Neutrophil (primary cell): ENCODE results near the gene MPHOSPH6.
"Not testable (repeated sequence)": the region's sequence is repeated elsewhere in the genome, so short reads cannot be mapped to it uniquely, and the experiment has no call there.

Experiments
- H3K27ac ChIP-seq: fragments of 200-600 bp; sonication (generic); 2 replicates; pipeline ENCODE4 v1.5.1; 2016; ENCODE audit warnings: mild to moderate bottlenecking, moderate library complexity
- H3K27me3 ChIP-seq: fragments of 200-600 bp; sonication (generic); 2 replicates; pipeline ENCODE4 v1.6.0; 2016; ENCODE audit warnings: mild to moderate bottlenecking
- H3K36me3 ChIP-seq: fragments of 200-600 bp; sonication (generic); 2 replicates; pipeline ENCODE4 v1.5.1; 2017
- H3K4me1 ChIP-seq, 2 experiments: fragments of 200-600 bp in 1 of 2; sonication (generic) in 1 of 2; 1 replicate in 1 of 2; 2 replicates in 1 of 2; pipeline versions ENCODE4 v1.5.1 to v1.6.1; 2013 to 2016; ENCODE audit warnings: low read depth in 1 of 2, low read length in 1 of 2, mild to moderate bottlenecking in 1 of 2, moderate library complexity in 1 of 2; ENCODE audit not compliant: control insufficient read depth in 1 of 2, insufficient read depth in 1 of 2
- H3K4me3 ChIP-seq, 2 experiments: fragments of 200-600 bp in 1 of 2; sonication (generic) in 1 of 2; 1 replicate in 1 of 2; 2 replicates in 1 of 2; pipeline ENCODE4 v1.5.1; 2013 to 2016; ENCODE audit warnings: low read depth in 1 of 2, low read length in 1 of 2, mild to moderate bottlenecking in 1 of 2, moderate library complexity in 1 of 2
- H3K9me3 ChIP-seq: fragments of 200-600 bp; sonication (generic); 2 replicates; pipeline ENCODE4 v1.5.1; 2016
- CTCF ChIP-seq: fragments of 200-600 bp; sonication (generic); IDR thresholded peaks from 2 replicates; pipeline ENCODE4 v1.5.1; 2016; ENCODE audit warnings: antibody characterized with exemption

The MPHOSPH6 gene

GRCh38 chr16:82124651-82125050 lies 45.4 kb downstream of the MPHOSPH6 start:
- H3K36me3 ChIP-seq = no peaks in the 10 kb centered on the region
- no peak for TF ChIP-seq CTCF
- H3K4me3 ChIP-seq = no peak overlapping the region
- no peaks in the 10 kb centered on the region for H3K4me1 ChIP-seq
- H3K27me3 ChIP-seq = no peaks in the 10 kb centered on the region
- H3K9me3 ChIP-seq = no peaks in the 10 kb centered on the region
- no peak overlapping the region for H3K27ac ChIP-seq

- Histone ChIP-seq H3K4me3 (no peak overlapping the region), H3K9me3 (no peaks in the 10 kb centered on the region), H3K27me3 (no peaks in the 10 kb centered on the region), H3K36me3 (no peaks in the 10 kb centered on the region), H3K4me1 (no peaks in the 10 kb centered on the region), H3K27ac (no peak overlapping the region)
- no peak for TF ChIP-seq CTCF
Measured at GRCh38 chr16:82119405-82119804, 50.6 kb downstream of the MPHOSPH6 start.

GRCh38 chr16:82118749-82119148 lies 51.3 kb downstream of the MPHOSPH6 start:
- H3K4me3 ChIP-seq = no peak overlapping the region
- no peaks in the 10 kb centered on the region for H3K27me3 ChIP-seq
- no peaks in the 10 kb centered on the region for H3K9me3 ChIP-seq
- H3K27ac ChIP-seq = no peak overlapping the region
- no peaks in the 10 kb centered on the region for H3K4me1 ChIP-seq
- H3K36me3 ChIP-seq = no peaks in the 10 kb centered on the region
- no peak for TF ChIP-seq CTCF

DNA sequence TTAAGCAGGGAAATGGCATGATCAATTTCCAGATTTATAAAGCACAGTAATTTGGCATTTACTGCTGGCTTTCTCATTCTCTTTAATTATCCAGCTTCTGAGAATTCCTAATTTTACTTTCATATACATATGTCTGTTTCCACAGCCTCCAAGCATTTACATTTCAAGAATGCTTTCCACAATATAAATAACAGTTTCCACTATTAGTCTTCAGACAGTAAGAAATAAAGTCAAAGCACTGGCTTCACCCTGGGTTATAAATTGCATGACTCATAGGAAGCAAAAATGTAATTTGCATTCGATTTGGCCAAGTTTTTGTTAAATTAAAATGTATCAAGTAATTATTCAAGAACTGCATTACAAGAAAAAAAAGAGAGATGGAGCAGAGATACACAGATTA lies 53.5 kb downstream of the MPHOSPH6 start:
- no peaks in the 10 kb centered on the region for H3K36me3 ChIP-seq
- H3K9me3 ChIP-seq = no peaks in the 10 kb centered on the region
- H3K27me3 ChIP-seq = no peaks in the 10 kb centered on the region
- no peak overlapping the region for H3K4me3 ChIP-seq
- no peak overlapping the region for H3K27ac ChIP-seq
- no peak for TF ChIP-seq CTCF
- no peaks in the 10 kb centered on the region for H3K4me1 ChIP-seq

DNA sequence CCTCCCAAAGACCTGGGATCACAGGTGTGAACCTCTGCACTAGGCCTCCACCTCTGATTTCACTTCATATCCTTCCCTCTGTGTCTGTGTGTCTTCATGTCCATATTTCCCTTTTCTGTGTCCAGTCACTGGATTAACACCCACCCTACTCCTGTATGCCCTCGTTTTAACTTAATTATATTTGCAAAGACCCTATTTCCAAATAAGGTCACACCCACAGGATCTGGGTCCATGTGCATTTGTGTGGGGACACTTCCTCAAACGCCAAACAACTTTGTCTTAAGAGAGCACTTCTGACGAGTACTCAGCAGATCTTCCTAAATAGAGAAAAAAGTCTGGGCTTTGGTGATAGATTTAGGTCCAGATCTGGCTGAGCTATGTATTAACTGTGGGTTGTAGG lies 56.3 kb downstream of the MPHOSPH6 start:
- Histone ChIP-seq H3K36me3 (no peaks in the 10 kb centered on the region), H3K4me1 (no peaks in the 10 kb centered on the region), H3K27me3 (no peaks in the 10 kb centered on the region), H3K9me3 (no peaks in the 10 kb centered on the region), H3K27ac (no peak overlapping the region), H3K4me3 (no peak overlapping the region)
- TF ChIP-seq CTCF = no peak

GRCh38 chr16:82111944-82112343 lies 58.1 kb downstream of the MPHOSPH6 start:
- H3K27ac ChIP-seq = no peak overlapping the region
- H3K4me3 ChIP-seq = no peak overlapping the region
- H3K27me3 ChIP-seq = no peaks in the 10 kb centered on the region
- no peaks in the 10 kb centered on the region for H3K9me3 ChIP-seq
- H3K36me3 ChIP-seq = no peaks in the 10 kb centered on the region
- H3K4me1 ChIP-seq = no peaks in the 10 kb centered on the region
- TF ChIP-seq CTCF = no peak

DNA sequence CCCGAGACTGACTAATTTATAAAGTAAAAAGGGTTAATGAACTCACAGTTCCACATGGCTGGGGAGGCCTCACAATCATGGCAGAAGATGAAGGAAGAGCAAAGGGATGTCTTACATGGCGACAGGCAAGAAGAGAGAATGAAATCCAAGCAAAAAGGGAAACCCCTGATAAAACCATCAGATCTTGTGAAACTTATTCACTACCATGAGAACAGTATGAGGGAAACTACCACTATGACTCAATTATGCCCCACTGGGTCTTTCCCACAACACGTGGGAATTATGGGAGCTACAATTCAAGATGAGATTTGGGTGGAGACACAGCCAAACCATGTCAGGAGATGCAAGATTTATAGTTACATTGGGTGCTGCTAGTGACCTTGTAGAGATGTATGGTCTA lies 60.8 kb downstream of the MPHOSPH6 start:
- not testable (repeated sequence) for H3K4me1 ChIP-seq, H3K27me3 ChIP-seq, H3K36me3 ChIP-seq, H3K9me3 ChIP-seq, H3K27ac ChIP-seq, H3K4me3 ChIP-seq
